K562 (cell line): ENCODE data around the gene ACHE. TPM values are rescaled to one million over a fixed set of nuclear protein-coding genes. Genes with fewer than 3 reads are reported as not detected.

Source experiments
- ATAC-seq: fragments of 200-7000 bp; cut with Tn5 transposase; 3 replicates; pipeline ENCODE4 v1.9.1; 2020; ENCODE audit warnings: moderate library complexity
- BruUV-seq: library from RNA; stranded (reverse); fragments of 400-500 nt; replicated peaks from 2 replicates; lab custom pipeline; 2021; lab: Mats Ljungman, UMichigan
- CTCF ChIA-PET: fragments of 300-600 bp; formaldehyde crosslinking; extraction: SDS; loops from one replicate; lab custom pipeline; 2021; ENCODE audit warnings: low intra/inter-chr PET ratio; lab: Yijun Ruan, JAX
- POLR2A ChIA-PET: fragments of 300-600, 350-650 bp; sonication (Branson Sonifier 250); formaldehyde crosslinking; extraction: SDS; loops from one replicate; lab custom pipeline; 2021; ENCODE audit warnings: antibody characterized with exemption, inconsistent platforms; lab: Yijun Ruan, JAX
- DNase-seq, 4 experiments: peaks; one replicate each; pipeline versions ENCODE4 v3.0.0 to v3.0.0-alpha.2; 2011 to 2018; ENCODE audit warnings: low spot score in 3 of 4, mixed read lengths in 3 of 4; ENCODE audit errors: extremely low read depth in 1 of 4
- FAIRE-seq: peaks from 2 replicates; lab custom pipeline; 2011; peaks lifted over from hg19 to GRCh38; lab: Jason Lieb, UNC
- H2AFZ ChIP-seq: 2 replicates; pipeline ENCODE4 v1.6.0; 2011; ENCODE audit warnings: low read depth, low read length, control low read depth, inconsistent platforms
- H3K27ac ChIP-seq: fragments of 200-600 bp; 3 replicates; pipeline ENCODE4 v1.8.0; 2011; ENCODE audit warnings: low read depth, mild to moderate bottlenecking, control low read depth, inconsistent platforms, low read length, moderate library complexity, mixed read lengths; ENCODE audit errors: extremely low read depth
- H3K27me3 ChIP-seq, 2 experiments: fragments of 300-600 bp in 1 of 2; 2 replicates in 1 of 2; 3 replicates in 1 of 2; pipeline versions ENCODE4 v1.6.0 to v1.8.0; 2011; ENCODE audit warnings: inconsistent platforms in 2 of 2, low read length in 2 of 2, mild to moderate bottlenecking in 1 of 2, mixed read lengths in 1 of 2, moderate library complexity in 1 of 2; ENCODE audit not compliant: control insufficient read depth in 2 of 2, insufficient read depth in 2 of 2
- H3K36me3 ChIP-seq: fragments of 300-600 bp; 3 replicates; pipeline ENCODE4 v1.8.0; 2011; ENCODE audit warnings: mild to moderate bottlenecking, low read length, inconsistent platforms; ENCODE audit not compliant: control insufficient read depth, insufficient read depth
- H3K4me1 ChIP-seq, 2 experiments: fragments of 200-600 bp in 1 of 2; replicated peaks in 1 of 2; 2 replicates in 1 of 2; 3 replicates in 1 of 2; pipeline versions ENCODE4 v1.5.1 to v1.8.0; 2011; ENCODE audit warnings: inconsistent platforms in 2 of 2, low read length in 2 of 2, mild to moderate bottlenecking in 1 of 2, mixed read lengths in 1 of 2, moderate library complexity in 1 of 2; ENCODE audit not compliant: control insufficient read depth in 2 of 2, insufficient read depth in 2 of 2
- H3K4me2 ChIP-seq: 2 replicates; pipeline ENCODE4 v1.6.1; 2011; ENCODE audit warnings: low read length, control low read depth, inconsistent platforms, mixed read lengths; ENCODE audit not compliant: insufficient read depth
- H3K4me3 ChIP-seq: fragments of 200-600 bp; sonication (generic), shearing (Covaris generic); 2 replicates; pipeline ENCODE4 v1.5.1; 2016; ENCODE audit warnings: control low read depth, inconsistent platforms
- H3K79me2 ChIP-seq: fragments of 200-600 bp; 3 replicates; pipeline ENCODE4 v1.8.0; 2011; ENCODE audit warnings: low read length, inconsistent platforms; ENCODE audit not compliant: control insufficient read depth, insufficient read depth
- H3K9ac ChIP-seq, 2 experiments: 2 replicates each; pipeline versions ENCODE4 v1.6.0 to v1.6.1; 2011; ENCODE audit warnings: low read depth in 2 of 2, low read length in 2 of 2, control low read depth in 1 of 2, inconsistent platforms in 1 of 2, mild to moderate bottlenecking in 1 of 2, mixed read lengths in 1 of 2; ENCODE audit not compliant: insufficient read depth in 1 of 2
- H3K9me1 ChIP-seq: one replicate; pipeline ENCODE4 v1.6.0; 2011; ENCODE audit warnings: inconsistent platforms, mild to moderate bottlenecking, low read length, moderate library complexity; ENCODE audit not compliant: control insufficient read depth, insufficient read depth
- H3K9me3 ChIP-seq: replicated peaks from 2 replicates; pipeline ENCODE4 v1.5.1; 2011; ENCODE audit warnings: low read depth, low read length, inconsistent platforms; ENCODE audit not compliant: control insufficient read depth, insufficient read depth
- H4K20me1 ChIP-seq: replicated peaks from 2 replicates; pipeline ENCODE4 v1.6.1; 2011; ENCODE audit warnings: low read length, inconsistent platforms, mixed read lengths; ENCODE audit not compliant: control insufficient read depth, insufficient read depth
- BCOR ChIP-seq: fragments of 450-650 bp; IDR thresholded peaks from 2 replicates; pipeline ENCODE4 v1.6.1; 2016
- CHD4 ChIP-seq: fragments of 200-600 bp; sonication (generic); IDR thresholded peaks from 3 replicates; pipeline ENCODE4 v1.6.1; 2012; ENCODE audit warnings: low read depth, mild to moderate bottlenecking, mixed read lengths, low read length, inconsistent platforms; ENCODE audit not compliant: insufficient read depth, insufficient replicate concordance, poor library complexity, severe bottlenecking
- ELK3 ChIP-seq: fragments of 450-650 bp; formaldehyde crosslinking; IDR thresholded peaks from 2 replicates; pipeline ENCODE4 v1.4.0; 2020; ENCODE audit warnings: mild to moderate bottlenecking
- ERF ChIP-seq: fragments of 450-650 bp; formaldehyde crosslinking; IDR thresholded peaks from 2 replicates; pipeline ENCODE4 v1.4.0; 2020; ENCODE audit warnings: mild to moderate bottlenecking, mixed read lengths
- HDGF ChIP-seq: fragments of 450-650 bp; IDR thresholded peaks from 2 replicates; pipeline ENCODE4 v1.6.1; 2016
- KLF10 ChIP-seq: fragments of 250-450 bp; sonication (Bioruptor Pico); IDR thresholded peaks from 2 replicates; pipeline ENCODE4 v1.6.1; 2021; ENCODE audit warnings: matching md5 sums
- MEF2A ChIP-seq: IDR thresholded peaks from 2 replicates; pipeline ENCODE4 v1.6.1; 2011; ENCODE audit warnings: low read depth, mild to moderate bottlenecking, low read length, moderate library complexity; ENCODE audit not compliant: control insufficient read depth
- MTA3 ChIP-seq: fragments of 450-650 bp; formaldehyde crosslinking; IDR thresholded peaks from 2 replicates; pipeline ENCODE4 v1.6.1; 2017; ENCODE audit warnings: mild to moderate bottlenecking, borderline replicate concordance
- NFYB ChIP-seq: IDR thresholded peaks from 2 replicates; pipeline ENCODE4 v1.6.1; 2011; ENCODE audit warnings: mild to moderate bottlenecking, moderate library complexity; ENCODE audit not compliant: insufficient read length; ENCODE audit errors: extremely low read depth
- ZBTB11 ChIP-seq, 3 experiments: fragments of 200-800 bp in 1 of 3; fragments of 250-450 bp in 1 of 3; fragments of 450-650 bp in 1 of 3; sonication (Bioruptor Pico) in 1 of 3; sonication (Bioruptor generic) in 1 of 3; formaldehyde crosslinking in 1 of 3; IDR thresholded peaks; 2 replicates each; pipeline versions ENCODE4 v1.6.1 to v1.8.0; 2016 to 2022; ENCODE audit warnings: mild to moderate bottlenecking in 2 of 3, missing genetic modification characterization in 2 of 3, missing compliant biosample characterization in 1 of 3, moderate library complexity in 1 of 3
- ZNF146 ChIP-seq: IDR thresholded peaks from one replicate; pipeline ENCODE4 v1.6.1; 2018; ENCODE audit warnings: missing compliant biosample characterization; ENCODE audit not compliant: unreplicated experiment
- ZZZ3 ChIP-seq: fragments of 450-650 bp; IDR thresholded peaks from 2 replicates; pipeline ENCODE4 v1.6.1; 2016; ENCODE audit warnings: antibody characterized with exemption, mild to moderate bottlenecking, moderate library complexity
- WGBS: fragments of 100-300 bp; shearing (Covaris generic); methylation state at CpG from one replicate; pipeline ENCODE4 v1.1.6; 2016; ENCODE audit warnings: low coverage, mixed read lengths; ENCODE audit not compliant: insufficient coverage; ENCODE audit errors: missing lambda C conversion rate; 5-methylcytosine and 5-hydroxymethylcytosine counted together
- in situ Hi-C: fragments of 300-500 bp; cut with MboI; formaldehyde crosslinking; loops from 4 replicates; pipeline ENCODE4 v1.15.0; 2018; ENCODE audit warnings: inconsistent platforms, mixed read lengths
- intact Hi-C: fragments of 100-400 bp; cut with micrococcal nuclease; formaldehyde crosslinking; loops from 2 replicates; pipeline ENCODE4 v1.14.2; 2022
- polyA plus RNA-seq, 8 experiments: library from polyadenylated mRNA; depleted of rRNA in 4 of 8; stranded (reverse) in 5 of 8; unstranded in 3 of 8; fragments of >200 nt; fragmentation: Nextera tagmentation in 2 of 8; fragmentation: Illumina TruSeq in 1 of 8; extraction: Ambion mirVana in 2 of 8; extraction: Trizol in 1 of 8; gene quantifications; 2 replicates each; pipeline versions ENCODE4 v1.2.1 to v1.2.3, GENCODE V29; 2011 to 2014; ENCODE audit warnings: inconsistent platforms in 1 of 8, missing spikeins in 1 of 8
- total RNA-seq, 7 experiments: library from RNA; depleted of rRNA in 6 of 7; stranded (reverse); fragments of >200 nt in 6 of 7; fragmentation: Illumina TruSeq in 2 of 7; extraction: Trizol in 2 of 7; gene quantifications; 2 replicates each; pipeline versions ENCODE4 v1.2.1 to v1.2.3, GENCODE V29; 2011 to 2021; ENCODE audit warnings: low replicate concordance in 1 of 7
- TF ChIP-seq, protein P1 (sequence below): sonication (generic); formaldehyde crosslinking; IDR thresholded peaks from 2 replicates; pipeline ENCODE4 v1.8.1; 2022; ENCODE audit warnings: missing genetic modification reagents
- TF ChIP-seq, protein P2 (sequence below), 3 experiments: IDR thresholded peaks in 2 of 3; conservative IDR thresholded peaks in 1 of 3; 2 replicates each; pipeline ENCODE4 v1.5.1; 2011 to 2012; ENCODE audit warnings: low read length in 3 of 3, mild to moderate bottlenecking in 3 of 3, control low read depth in 2 of 3, improper control_type of control experiment in 1 of 3, inconsistent platforms in 1 of 3, low read depth in 1 of 3, mixed read lengths in 1 of 3, moderate library complexity in 1 of 3; ENCODE audit not compliant: insufficient read depth in 2 of 3

The ACHE gene
- total and polyA plus RNA-seq, 9 of the 15 experiments (the other 6 are each of a cell fraction or from before 2014, with no cell fraction given) = 0.04 to 8.8 (median 1.9) TPM

DNA sequence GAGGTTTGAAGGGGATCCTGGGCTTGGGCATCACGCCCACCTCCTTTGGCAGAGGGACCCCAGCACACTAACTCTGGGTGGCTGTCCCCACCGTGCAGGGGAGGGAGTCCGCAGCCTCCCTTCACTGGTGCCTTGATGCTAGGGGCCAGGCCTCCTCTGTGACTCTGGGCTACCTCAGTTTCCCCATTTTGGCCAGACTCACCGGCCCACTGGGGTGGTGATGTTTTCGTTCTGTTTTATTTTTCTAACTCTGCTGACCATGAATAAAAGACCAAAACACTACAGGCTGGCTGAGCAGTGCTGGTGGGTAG is 29.0 kb downstream of the ACHE start:
- Histone ChIP-seq H3K27ac (peak overlapping the region; percentile 97), H4K20me1 (no peaks in the 10 kb centered on the region), H2AFZ (peak overlapping the region; percentile 82), H3K9me3 (no peaks in the 10 kb centered on the region), H3K4me3 (peak overlapping the region; percentile 90), H3K36me3 (peaks cover 43% of the 10 kb centered on the region; the same call in 2 of the 3 replicates), H3K27me3 (no peaks in the 10 kb centered on the region), H3K4me2 (peak overlapping the region; percentile 95), H3K9ac (peak overlapping the region; percentile 98), H3K4me1 (peaks cover 18 to 53% of the 10 kb centered on the region in 2 experiments), H3K9me1 (no peaks in the 10 kb centered on the region), H3K79me2 (peaks cover 31% of the 10 kb centered on the region)
- BruUV-seq = no TSS peak
- intact Hi-C loops = no loop called here
- ATAC-seq = no peak
- in situ Hi-C loops = no loop called here
- whole genome bisulfite sequencing = 44% methylated on average over 5 of the region's 5 CpGs
- CTCF ChIA-PET = no interaction called here
- no peak for DNase-seq
- FAIRE-seq = no peak
- POLR2A ChIA-PET = interaction anchor here (0.6 to 1.0 kb wide), 3 partner anchors 12 to 438 kb away, joined by 3 to 6 read pairs (median 3); no protein-coding TSS in a partner anchor
- TF ChIP-seq, protein P1, sequence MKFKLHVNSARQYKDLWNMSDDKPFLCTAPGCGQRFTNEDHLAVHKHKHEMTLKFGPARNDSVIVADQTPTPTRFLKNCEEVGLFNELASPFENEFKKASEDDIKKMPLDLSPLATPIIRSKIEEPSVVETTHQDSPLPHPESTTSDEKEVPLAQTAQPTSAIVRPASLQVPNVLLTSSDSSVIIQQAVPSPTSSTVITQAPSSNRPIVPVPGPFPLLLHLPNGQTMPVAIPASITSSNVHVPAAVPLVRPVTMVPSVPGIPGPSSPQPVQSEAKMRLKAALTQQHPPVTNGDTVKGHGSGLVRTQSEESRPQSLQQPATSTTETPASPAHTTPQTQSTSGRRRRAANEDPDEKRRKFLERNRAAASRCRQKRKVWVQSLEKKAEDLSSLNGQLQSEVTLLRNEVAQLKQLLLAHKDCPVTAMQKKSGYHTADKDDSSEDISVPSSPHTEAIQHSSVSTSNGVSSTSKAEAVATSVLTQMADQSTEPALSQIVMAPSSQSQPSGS (CRISPR knock-in tag) = no peak
- TF ChIP-seq, protein P2, sequence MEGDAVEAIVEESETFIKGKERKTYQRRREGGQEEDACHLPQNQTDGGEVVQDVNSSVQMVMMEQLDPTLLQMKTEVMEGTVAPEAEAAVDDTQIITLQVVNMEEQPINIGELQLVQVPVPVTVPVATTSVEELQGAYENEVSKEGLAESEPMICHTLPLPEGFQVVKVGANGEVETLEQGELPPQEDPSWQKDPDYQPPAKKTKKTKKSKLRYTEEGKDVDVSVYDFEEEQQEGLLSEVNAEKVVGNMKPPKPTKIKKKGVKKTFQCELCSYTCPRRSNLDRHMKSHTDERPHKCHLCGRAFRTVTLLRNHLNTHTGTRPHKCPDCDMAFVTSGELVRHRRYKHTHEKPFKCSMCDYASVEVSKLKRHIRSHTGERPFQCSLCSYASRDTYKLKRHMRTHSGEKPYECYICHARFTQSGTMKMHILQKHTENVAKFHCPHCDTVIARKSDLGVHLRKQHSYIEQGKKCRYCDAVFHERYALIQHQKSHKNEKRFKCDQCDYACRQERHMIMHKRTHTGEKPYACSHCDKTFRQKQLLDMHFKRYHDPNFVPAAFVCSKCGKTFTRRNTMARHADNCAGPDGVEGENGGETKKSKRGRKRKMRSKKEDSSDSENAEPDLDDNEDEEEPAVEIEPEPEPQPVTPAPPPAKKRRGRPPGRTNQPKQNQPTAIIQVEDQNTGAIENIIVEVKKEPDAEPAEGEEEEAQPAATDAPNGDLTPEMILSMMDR (IDR thresholded peaks at IDR 0.05 in 2 of 3, conservative IDR thresholded peaks at IDR 0.05 in 1 of 3; ENCODE audit: insufficient read depth in 2 of 3, low read depth in 1 of 3, low read length in 3 of 3) = 0 out of 6 replicates have a peak, but pooled peaks of 1 of the 3 experiments have one; percentile 0
- TF ChIP-seq ERF (CRISPR knock-in tag) (no peak), CHD4 (no peak), HDGF (peak; percentile 94), ELK3 (CRISPR knock-in tag) (no peak), ZBTB11 (CRISPR knock-in tag; IDR thresholded peaks at IDR 0.05) (0 out of 6 replicates have a peak, but pooled peaks of 1 of the 3 experiments have one; percentile 21), KLF10 (CRISPR knock-in tag) (no peak), BCOR (peak; percentile 36; the same call in 1 of the 2 replicates), MEF2A (no peak), NFYB (no peak), ZZZ3 (no peak), ZNF146 (CRISPR knock-in tag) (no peak), MTA3 (no peak)
